Right kidney (tissue), 1 donor: ENCODE data around the gene ARHGAP35.

ENCODE experiments used
- DNase-seq: peaks from one replicate; pipeline ENCODE4 v3.0.0-alpha.2; 2016

ARHGAP35 gene

GRCh38 chr19:46901701-46902401 lies 41.1 kb downstream of the ARHGAP35 start:
- DNase-seq = no peak

DNA sequence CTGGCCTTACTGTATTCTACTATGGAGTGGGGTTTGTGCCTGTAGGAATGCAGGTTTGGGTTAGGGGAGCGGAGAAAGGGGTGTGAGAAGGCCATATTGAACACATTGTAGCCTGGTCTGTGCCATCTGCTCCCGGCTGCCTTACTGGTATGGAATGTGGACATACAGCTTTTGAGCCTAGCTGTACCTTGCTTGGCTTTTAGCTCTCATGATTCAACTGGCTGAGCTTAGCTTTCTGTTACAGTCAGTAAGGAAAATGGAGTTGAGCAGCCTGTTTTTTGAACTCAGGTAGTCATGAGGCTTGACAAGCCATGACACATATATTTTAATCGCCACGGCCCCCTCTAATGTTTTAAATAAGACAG lies 41.6 kb downstream of the ARHGAP35 start:
- peak; percentile 17 for DNase-seq

DNA sequence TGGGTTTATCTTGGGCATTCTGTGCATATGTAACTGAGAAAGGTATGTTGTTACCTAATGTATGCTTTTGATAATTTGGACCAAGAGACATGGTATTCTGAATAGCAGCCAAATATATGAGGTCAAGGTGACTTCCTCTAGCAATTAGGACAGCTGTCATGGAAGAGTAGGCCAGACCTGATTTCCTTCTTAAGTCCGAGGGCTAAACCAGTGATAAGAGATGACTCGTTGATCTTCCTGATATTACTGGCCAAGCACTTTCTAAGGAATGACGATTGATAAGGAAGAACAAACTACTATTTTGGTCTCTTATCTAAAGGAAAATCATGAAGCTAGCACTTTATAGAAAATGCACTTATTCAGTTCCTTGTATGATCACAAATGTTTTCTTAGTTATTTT lies 42.7 kb downstream of the ARHGAP35 start:
- no peak for DNase-seq

DNA sequence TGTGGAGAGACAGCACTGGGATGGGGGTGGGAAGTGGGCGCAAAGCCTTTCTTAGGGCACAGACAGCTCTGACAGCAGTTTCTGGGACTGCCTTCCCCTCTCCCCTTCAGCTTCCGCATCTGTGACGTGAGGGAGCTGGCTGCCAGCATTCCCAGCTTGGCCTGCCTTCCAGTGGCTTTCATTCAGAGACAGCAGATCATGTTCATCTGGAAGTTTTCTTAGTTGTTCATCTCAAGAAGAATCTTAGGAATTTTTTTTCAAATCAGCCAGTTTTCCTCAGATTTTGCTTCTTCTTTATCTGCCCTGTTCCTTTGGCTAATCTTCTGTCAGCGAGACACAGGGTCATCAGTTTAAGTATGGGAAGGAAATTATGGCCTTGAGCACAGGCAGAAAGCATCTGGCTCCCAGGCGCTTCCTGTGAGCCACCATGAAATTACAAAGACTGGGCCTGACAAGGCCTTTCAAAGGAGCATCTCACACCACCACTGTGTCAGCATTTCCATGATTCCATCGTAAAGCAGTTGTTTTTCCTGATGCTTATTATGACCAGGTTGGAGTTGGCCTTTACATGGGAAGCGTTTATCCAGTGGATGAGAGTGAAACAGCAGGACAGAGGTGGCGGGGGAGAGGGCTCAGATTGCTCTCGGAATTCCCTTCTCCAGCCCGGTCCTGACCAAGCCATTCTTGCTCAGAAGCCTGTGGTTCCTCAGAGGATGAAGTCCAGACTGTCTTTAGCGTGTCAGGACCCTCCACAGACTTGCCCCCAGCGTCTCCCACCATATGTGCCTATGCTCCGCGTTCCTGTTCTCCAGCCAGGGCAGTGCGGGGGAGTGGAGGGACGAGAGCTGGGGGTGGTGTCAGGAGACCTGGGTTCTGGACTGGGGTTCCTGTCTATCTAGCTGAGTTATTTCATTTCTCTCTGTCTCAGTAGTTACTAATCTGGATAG lies 43.6 kb downstream of the ARHGAP35 start:
- peak; percentile 25 for DNase-seq

GRCh38 chr19:46906221-46906620 lies 45.4 kb downstream of the ARHGAP35 start:
- DNase-seq = no peak

DNA sequence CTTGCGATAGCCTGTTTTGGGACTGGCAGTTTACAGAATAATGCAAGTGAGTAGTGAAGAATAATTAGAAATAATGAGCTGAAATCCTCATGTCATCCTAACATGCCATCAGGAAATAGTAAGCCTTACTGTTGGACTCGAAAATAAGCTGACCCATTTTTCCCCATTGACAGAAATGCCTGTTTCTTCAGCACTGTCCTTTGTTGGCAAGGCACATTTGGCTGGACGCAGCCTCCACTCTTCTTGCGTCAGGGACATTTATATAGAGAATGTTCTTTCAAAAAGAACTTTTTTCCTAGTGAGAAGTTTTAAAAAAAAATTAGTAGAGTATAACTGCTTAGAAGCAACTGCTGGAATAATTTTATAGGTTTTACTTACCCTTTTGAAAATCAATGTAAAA lies 47.1 kb downstream of the ARHGAP35 start:
- no peak for DNase-seq

- DNase-seq = no peak
Observed at GRCh38 chr19:46909356-46909755, 48.6 kb downstream of the ARHGAP35 start.
